Testis (tissue), 2 donors: ENCODE results near the gene ARL4A.

Experiments used
- CTCF ChIP-seq, 3 experiments: fragments of 450-650 bp in 2 of 3; fragments of 200-600 bp in 1 of 3; sonication (generic) in 1 of 3; IDR thresholded peaks; one replicate each; pipeline ENCODE4 v1.5.1; 2016 to 2019; ENCODE audit warnings: antibody characterized with exemption in 3 of 3, mild to moderate bottlenecking in 2 of 3, moderate library complexity in 1 of 3
- POLR2A ChIP-seq: fragments of 450-650 bp; IDR thresholded peaks from one replicate; pipeline ENCODE4 v1.6.1; 2017; ENCODE audit warnings: antibody characterized with exemption, mild to moderate bottlenecking, moderate library complexity

DNA sequence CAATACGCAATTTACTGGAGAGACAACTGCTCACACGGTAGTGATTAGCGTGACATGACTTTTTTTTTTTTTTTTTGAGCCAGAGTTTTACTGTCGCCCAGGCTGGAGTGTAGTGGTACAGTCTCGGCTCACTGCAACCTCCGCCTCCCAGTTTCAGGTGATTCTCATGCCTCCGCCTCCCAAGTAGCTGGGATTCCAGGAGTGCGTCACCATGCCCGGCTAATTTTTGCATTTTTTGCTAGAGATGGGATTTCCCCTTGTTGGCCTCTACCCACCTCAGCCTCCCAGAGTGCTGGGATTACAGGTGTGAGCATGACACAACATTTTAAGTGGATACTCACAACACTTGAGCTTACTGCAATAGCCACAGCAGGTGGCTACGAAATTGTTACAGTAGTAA, 11.9 kb downstream of the ARL4A start:
- TF ChIP-seq CTCF (IDR thresholded peaks at IDR 0.05) (no peak), POLR2A (no peak)
